Measurements from ENCODE around the gene IL6.

GRCh38 chr7:22720791-22721786 lies 5.9 kb upstream of the IL6 start:
- TF ChIP-seq CTCF (IDR thresholded peaks at IDR 0.05) (no peak), POLR2AphosphoS5 (IDR thresholded peaks at IDR 0.05; ENCODE audit: low read depth, low read length) (no peak), CHD2 (IDR thresholded peaks at IDR 0.05; ENCODE audit: low read length, partially characterized antibody) (no peak), EZH2phosphoT487 (IDR thresholded peaks at IDR 0.05; ENCODE audit: borderline replicate concordance, low read depth) (no peak), SMC3 (IDR thresholded peaks at IDR 0.05; ENCODE audit: low read depth, low read length) (no peak), EP300 (IDR thresholded peaks at IDR 0.05; ENCODE audit: borderline replicate concordance in 1 of 2, low read depth in 1 of 2, low read length in 1 of 2) (no peak), ZBTB33 (IDR thresholded peaks at IDR 0.05; ENCODE audit: borderline replicate concordance, low read depth) (no peak), RCOR1 (IDR thresholded peaks at IDR 0.05; ENCODE audit: low read length) (no peak), MEF2A (IDR thresholded peaks at IDR 0.05; ENCODE audit: borderline replicate concordance, low read depth) (no peak)
- TF ChIP-seq, protein P1, sequence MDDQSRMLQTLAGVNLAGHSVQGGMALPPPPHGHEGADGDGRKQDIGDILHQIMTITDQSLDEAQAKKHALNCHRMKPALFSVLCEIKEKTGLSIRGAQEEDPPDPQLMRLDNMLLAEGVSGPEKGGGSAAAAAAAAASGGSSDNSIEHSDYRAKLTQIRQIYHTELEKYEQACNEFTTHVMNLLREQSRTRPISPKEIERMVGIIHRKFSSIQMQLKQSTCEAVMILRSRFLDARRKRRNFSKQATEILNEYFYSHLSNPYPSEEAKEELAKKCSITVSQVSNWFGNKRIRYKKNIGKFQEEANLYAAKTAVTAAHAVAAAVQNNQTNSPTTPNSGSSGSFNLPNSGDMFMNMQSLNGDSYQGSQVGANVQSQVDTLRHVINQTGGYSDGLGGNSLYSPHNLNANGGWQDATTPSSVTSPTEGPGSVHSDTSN (IDR thresholded peaks at IDR 0.05): no peak

Data from SK-N-SH (cell line).